Stimulated activated CD4-positive, alpha-beta T cell treated with anti-CD3 and anti-CD28 coated beads, Interleukin-4, amount 100 ng/mL, for 4 hours (primary cell): Measurements from ENCODE around the gene ATG16L2.
"Not testable (repeated sequence)": the region's sequence is repeated elsewhere in the genome, so short reads cannot be mapped to it uniquely, and the experiment has no call there.

Source experiments
- DNase-seq, 2 experiments: peaks; one replicate each; pipeline ENCODE4 v3.0.0-alpha.2; 2020

The ATG16L2 gene

DNA sequence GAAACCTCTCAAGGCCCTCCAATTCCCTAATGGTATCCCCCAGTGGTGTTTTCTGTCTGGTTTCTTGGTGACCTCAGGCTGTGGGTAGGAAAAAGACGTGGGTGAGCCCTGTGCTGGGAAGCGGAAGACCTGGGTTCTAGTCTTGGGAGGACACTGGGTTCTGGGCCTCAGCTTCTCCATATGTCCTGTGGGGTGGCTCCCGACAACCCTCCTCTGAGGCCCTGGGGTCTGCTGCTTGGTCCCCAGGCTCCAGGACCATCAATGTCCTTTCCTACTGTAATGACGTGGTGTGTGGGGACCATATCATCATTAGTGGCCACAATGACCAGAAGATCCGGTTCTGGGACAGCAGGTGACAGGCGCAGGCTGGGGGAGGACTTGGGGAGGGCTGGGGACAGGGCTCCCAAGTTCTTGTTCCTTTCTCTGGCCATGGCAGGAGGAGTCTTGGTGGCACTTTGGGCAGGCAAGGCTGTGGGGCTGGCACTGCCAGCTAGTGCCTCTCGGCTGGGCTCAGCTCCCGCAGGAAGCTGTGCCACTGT is 12.8 kb downstream of the ATG16L2 start:
- DNase-seq = no peak

DNA sequence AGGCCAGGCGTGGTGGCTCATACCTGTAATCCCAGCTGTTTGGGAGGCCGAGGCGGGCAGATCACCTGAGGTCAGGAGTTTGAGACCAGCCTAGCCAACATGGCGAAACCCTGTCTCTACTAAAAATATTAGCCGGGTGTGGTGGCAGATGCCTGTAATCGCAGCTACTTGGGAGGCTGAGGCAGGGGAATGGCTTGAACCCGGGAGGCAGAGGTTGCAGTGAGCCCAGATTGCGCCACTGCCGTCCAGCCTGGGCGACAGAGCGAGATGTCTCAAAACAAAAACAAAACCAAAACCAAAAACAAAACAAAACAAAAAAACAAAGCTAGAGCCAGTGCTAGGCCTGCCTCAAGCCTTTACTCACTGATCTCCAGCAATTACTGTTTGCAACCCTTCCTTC is 13.4 kb downstream of the ATG16L2 start:
- not testable (repeated sequence) for DNase-seq

- DNase-seq = no peak
Measured at GRCh38 chr11:72828081-72828567, 13.9 kb downstream of the ATG16L2 start.

DNA sequence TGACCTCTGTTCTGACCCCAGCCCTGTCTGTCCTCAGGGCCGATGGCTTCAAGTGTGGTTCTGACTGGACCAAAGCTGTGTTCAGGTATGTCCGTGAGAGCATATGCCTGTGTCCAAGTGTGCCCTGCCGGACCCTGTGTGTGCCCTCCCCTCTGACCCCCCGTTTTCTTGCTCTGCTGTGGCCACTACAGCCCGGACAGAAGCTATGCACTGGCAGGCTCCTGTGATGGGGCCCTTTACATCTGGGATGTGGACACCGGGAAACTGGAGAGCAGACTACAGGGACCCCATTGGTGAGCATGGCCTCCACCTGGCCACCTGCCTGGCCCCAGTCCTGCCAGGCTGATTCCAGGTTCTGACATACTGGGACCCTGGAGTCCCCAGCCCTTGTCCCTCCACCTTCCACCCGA is 14.5 kb downstream of the ATG16L2 start:
- DNase-seq = no peak

DNA sequence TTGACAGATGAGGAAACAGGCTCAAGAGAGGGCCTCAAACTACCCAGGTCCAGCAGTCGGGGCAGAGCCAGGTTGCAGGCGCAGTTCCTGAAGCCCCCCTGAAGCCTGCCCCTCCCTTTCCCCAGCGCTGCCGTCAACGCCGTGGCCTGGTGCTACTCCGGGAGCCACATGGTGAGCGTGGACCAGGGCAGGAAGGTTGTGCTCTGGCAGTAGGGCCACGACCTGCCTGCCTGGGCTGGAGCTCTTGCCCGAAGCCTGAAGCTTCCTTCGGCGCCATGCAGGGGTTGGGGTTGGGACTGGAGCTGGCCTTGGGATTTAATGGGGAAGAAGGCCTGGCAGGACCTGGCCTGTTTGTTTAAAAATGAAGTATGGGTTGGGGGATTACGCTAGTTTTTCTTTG is 15.0 kb downstream of the ATG16L2 start:
- no peak for DNase-seq

DNA sequence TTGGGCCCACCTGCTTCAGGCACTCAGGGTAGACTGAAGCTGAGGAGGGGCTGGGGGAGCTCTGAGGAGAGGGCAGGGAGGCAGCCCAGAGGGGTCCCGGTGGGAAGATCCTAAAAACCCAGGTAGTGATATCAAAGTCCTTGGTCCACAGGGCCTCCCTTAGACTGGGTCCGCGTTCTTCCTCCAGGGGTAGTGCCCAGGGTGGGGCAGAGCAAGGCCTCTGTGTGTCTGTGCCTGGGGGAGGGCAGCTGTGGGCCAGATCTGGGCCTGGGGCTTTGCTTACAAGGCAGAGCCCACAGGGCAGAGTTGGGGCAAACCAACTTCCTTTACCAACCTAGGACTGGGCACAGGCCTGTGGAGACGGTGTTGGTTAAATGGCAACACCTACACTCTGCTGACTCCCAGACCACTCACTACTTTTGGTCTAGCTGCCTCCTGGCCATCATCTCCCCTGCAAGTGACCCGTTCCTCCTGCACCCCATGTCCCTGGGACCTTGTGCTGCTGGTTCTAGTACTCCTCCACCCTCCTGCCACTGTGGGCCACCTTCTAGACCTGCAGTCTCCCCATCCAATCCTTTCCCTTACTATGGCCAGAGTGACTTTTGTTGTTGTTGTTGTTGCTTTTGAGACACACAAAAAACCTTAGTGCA is 15.8 kb downstream of the ATG16L2 start:
- no peak for DNase-seq

DNA sequence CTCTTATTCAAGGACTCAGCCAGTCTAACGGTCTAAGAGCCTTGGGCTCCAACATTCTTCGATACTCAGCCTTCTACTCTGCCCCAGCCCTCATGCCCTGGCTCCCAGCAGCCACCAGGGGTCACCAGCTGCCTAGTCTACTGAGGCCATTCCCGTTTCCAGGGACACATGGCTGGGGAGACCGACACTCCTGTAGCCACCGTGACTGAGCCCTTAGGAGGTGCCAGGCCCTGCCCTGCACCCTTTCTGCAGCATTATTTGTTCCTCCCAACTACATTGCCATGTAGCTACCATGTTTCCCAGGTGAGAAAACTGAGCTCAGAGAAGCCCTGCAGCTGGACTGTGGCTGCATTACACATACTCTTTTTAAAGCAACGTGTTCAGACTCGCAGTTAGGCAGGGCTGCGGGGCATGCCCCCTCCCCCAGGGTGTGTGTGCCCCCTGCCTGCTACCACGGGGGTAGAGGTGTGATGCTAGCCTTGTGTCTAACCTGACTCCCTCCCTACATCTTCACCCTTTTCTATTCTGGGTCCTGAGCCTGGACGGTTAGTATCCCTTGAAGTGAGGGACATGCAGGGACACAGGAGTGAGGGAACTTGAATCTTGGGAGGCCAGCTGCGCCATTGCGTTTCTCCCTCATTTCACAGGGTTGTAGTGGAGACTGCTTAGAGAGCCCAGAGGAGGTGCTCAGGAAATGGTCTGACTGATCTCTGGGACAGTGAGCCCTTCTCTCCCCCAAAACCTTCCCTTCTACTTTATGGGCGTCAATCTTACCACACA is 17.5 kb downstream of the ATG16L2 start:
- peak; percentile 36 to 54 for DNase-seq

DNA sequence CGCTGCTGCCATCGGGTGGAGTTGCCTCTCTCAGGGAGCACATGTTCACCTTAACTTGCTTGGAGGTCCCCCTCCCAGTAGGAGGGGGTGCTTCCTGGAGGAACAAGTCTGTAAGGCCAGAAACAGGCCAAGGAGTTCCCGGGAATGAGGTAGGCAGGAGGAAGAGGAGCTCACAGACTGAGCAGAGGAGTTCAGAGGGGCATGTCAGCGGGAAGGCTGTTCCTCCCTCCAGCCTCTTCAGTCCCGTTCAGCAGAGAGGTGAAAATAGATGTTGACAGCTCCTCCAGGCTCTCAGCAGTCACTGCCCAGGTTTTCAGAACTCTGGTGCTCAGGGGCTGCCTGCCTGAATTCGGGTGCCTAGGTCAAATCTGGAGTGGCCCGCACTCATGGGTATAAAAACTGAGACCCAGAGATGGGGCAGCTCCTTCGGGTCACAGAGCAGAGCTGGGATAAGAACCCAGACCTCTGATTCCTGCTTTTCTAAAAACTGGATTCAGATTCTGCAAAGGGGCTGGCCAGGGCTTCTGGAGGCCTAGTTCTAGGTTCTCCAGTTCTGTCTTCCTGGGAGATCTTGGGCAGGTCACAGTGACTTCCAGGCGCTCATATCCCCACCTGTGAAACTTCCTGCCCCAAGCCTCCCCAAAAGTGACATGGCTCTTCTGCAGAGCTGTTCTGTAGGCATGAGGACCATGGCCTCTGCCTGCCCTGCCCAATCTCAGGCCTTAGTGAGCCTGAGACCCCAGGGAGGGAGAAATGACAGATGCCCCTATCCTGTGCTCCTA is 18.3 kb downstream of the ATG16L2 start:
- DNase-seq = no peak

- no peak for DNase-seq
Measured at GRCh38 chr11:72833083-72833733, 19.0 kb downstream of the ATG16L2 start.

DNA sequence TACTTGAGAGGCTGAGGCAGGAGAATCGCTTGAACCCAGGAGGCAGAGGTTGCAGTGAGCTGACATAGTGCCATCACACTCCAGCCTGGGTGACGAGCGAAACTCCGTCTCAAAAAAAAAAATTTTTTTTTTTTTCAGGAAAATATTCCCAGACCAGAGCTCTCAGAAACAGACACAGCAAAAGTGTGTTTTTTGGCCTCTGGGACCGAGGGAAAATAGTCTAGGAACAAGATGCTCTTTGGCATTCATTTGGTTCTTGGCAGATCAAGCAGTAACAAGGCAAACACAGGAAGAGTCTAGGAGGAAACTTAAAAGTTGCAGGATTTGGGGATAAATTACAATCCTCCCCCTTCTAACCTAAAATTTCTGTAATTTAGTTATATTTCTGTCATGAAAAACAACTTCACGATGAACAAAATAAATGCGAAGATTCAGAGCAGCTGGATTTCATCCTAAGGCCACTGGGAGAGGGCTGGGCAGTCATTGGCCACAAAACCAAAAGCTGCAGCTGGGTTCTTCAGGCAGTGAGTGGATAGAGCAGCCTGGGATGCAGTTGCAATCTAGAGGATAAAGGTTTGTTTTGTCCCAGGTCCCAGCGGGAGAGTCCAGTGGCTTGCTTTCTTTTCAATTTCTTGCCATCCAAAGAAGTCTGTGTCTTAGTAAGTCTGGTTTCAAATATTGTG is 19.7 kb downstream of the ATG16L2 start:
- no peak for DNase-seq

DNA sequence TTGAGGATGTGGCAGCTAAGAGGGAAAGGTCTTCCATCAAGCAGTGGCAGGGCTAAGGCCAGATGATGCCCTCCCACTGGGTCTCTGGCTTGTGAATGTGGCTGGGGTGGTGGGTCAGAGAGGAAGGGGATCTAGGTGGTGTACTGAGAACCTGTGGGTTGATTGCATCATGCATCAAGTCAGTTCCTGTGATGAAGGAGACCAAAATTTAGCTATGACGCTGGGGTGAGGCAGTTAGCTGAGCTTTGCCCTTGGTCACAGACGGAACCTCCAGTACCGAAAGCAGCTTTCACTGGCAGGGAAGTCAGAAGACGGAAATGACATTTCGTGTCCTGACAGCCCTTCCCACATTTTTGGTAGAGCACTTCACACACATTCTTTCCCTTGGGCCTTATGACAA is 20.7 kb downstream of the ATG16L2 start:
- DNase-seq = no peak

GRCh38 chr11:72836111-72836510 is 21.9 kb downstream of the ATG16L2 start:
- no peak for DNase-seq

DNA sequence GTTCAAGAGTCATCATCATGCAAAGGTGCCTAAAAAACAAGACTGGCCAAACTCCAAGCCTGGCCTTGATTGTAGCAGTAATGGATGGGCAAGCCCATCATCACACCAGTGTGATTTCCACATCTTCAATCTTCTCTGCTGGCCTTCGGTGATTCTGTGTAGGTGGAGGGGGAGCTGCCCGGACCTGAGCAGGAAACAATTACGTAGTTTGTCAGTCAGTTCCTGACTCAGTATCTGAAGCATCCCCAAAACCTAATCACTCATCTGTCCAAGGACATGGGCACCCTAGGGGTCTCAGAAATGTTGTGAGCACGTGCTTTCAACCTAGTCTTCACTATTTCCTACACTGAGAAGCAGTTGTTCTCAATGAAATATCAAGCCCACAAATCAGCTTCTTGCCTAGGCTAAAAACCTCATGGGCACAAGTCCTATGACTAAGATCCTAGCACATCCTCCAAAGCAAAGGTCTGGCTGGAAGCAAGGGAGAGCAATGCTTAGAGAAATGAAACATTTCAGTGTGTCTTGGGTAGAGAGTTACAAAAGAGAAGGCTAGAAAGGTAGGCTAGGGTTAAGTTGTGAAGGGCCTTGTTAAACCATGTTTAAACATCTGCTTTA is 24.6 kb downstream of the ATG16L2 start:
- DNase-seq = no peak

DNA sequence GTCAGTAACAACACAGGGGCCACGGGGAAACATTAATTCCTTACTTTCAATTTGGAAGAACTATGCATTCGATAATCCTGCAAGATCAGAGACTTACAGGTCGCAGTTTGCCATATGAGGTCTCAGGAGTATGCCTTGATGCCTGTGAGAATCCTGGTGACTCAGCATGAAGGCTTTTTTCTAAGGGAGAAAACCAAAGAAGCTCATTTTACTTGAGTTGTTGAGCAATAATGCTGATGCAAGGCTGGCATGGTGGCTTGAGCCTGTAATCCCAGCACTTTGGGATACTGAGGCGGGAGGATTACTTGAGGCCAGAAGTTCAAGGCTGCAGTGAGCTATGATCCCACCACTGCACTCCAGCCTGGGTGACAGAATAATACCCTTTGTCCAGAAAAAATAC is 26.6 kb downstream of the ATG16L2 start:
- DNase-seq = no peak

- DNase-seq = no peak
Measured at GRCh38 chr11:72841397-72841796, 27.2 kb downstream of the ATG16L2 start.

GRCh38 chr11:72842126-72842525 is 27.9 kb downstream of the ATG16L2 start:
- no peak for DNase-seq

GRCh38 chr11:72842653-72843330 is 28.6 kb downstream of the ATG16L2 start:
- DNase-seq = no peak

GRCh38 chr11:72844356-72844755 is 30.1 kb downstream of the ATG16L2 start:
- DNase-seq = no peak

DNA sequence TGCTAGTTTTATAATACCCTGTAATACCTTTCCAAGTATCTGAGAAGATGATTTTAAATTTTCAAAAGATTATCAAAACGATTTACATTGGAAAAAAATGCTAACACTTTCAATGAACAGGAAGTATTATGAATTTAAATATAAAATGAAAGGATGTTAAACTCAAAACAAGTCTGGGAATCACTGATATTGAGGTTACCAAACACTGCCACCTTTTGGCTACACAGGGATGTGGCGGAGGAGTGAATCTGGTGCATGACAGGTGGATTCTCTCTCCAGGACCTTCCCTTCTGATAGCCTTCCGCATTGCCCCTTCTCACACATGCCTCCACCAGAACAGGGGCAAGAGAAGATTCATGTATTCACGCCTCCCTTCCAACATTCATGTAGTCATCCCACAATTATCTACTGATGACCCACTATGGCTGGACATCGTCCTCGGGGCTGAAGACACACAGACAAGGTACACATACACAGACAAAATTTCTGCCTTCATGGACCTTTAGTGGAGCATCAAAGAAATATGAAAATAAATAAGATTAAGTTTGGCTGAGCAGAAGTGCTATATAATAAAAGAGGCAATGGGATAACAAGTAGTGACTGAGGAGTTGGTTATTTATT is 34.7 kb downstream of the ATG16L2 start:
- DNase-seq = peak in 1 of 2 experiments; percentile 25

GRCh38 chr11:72850832-72851231 is 36.6 kb downstream of the ATG16L2 start:
- DNase-seq = no peak

DNA sequence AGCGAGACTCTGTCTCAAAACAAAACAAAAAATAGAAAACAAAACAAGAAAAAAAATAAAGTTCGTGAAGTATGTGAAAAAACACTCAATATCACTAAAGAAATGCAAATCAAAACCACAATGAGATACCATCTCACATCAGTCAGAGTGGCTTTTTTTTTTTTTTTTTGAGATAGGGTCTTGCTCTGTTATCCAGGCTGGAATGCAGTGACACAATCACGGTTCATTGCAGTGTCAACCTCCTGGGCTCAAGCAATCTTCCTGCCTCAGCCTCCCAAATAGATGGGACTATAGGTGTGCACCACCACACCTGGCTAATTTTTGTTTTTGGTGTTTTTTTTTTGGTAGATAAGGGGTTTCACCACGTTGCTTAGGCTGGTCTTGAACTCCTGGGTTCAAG is 37.5 kb downstream of the ATG16L2 start:
- DNase-seq = no peak
